ENCODE measurements around the gene MTUS2.

Gene MTUS2

DNA sequence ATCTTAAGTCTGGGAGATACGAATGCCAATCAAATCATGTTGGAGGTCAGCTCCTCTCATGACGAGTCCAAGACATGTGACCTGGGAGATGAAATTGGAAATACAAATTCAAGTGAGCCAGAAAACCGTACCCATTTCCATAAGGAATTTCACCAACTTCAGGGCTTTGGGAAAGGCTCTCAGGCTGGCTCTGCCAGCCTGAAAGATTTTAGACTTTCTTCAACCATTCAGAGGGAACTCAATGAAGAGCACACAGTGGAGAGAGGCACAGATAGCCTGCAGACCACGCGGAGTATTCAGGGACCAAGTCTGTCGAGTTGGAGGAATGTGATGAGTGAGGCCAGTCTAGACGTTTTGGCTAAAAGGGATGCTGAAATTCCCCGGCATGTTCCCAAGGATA is 204.6 kb downstream of the MTUS2 start:
- DNase-seq (ENCODE audit: low read depth), result no peak

DNA sequence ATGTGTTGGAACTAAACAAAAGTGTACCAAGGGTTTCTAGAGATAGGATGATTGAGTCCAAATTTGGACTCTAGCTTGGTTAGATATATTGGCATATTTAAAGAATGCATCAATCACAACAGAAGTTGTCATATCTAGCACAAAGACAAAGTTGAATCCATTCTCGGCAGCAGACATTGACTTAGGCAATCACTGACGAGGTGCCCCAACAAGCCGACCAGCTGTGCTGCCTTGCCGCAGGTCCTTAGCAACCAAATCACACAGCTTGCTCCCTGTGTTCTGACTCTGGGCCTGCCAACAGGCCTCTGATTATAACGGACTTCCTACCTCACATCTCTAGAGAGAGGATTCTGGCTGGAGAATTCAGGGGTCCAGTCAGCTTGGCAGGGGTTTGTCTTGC is 208.7 kb downstream of the MTUS2 start:
- no peak for DNase-seq (ENCODE audit: low read depth)

DNA sequence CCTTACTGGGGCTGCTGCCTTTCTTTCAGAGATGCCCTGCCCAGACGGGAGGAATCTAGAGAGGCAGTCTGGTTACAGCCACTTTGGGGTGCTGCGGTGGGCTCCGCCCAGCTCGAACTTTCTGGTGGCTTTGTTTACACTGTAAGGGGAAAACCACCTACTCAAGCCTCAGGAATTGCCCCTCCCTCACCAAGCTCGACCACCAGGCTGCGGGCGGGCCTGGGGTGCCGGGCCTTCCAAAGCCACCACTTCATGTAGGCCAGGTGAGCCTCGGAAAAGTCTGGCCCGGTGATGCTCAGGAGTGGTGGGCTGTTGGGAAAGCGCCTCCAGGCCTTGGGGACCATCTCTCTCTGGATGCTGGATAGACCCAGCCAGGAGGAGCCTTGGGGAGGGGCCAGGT is 218.6 kb downstream of the MTUS2 start:
- no peak for DNase-seq (ENCODE audit: low read depth)

DNA sequence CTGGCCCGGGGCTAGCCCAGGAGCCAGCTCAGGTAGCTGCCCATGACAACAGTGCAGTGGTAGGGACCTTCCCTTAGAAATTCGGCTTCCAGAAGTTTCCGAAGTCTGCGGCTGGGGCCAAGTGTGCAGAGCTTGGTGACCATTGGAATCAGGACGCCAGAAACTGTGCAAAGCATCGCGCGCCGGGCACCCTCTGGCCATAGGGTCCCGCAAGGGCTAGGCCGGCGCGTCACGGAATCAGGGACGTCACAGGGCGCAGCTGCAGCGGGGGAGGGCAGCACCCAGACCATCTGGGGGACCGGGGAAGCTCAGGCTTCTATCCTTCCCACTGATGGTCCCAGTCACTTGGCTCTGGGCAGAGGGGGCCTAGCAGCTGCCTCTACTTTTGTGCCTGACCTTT is 219.1 kb downstream of the MTUS2 start:
- no peak for DNase-seq (ENCODE audit: low read depth)

DNA sequence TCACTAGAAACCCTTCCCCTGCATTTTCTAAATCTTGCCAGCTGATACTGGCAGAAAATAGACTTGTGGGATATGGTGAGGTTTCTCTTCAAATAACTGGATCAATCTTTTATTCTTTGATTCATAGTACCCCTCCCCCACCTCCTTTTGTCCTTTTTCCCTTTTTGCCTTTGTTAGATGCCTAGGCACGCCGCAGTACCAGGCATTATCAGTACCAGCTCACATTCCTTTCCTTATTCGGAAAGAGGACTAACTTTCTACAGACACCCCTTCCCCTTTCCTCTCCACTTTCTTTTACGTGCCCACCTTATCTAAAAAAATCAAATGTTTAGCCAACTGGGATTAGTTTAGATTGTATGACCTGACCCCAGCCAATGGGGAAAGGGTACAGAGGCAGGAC is 226.4 kb downstream of the MTUS2 start:
- DNase-seq (ENCODE audit: low read depth), result no peak

DNA sequence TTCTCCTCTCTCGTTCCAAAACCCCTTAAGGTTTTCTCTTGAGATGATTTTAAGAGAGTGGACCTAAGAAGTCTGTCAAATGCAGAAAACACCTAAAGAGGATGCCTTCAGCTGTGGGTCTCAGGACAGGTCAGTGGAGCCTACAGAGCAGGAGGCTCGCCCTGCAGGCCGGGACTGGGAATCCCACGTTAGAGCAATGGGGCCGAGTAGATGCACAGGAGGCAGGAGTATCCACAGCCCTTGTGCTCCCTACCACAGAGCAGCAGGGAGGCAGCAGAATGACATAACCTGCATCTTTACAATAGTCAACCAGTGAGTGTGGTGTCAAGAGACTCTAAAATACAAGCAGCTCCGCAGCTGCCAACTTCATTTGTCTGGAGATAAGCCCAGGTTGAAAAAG is 229.4 kb downstream of the MTUS2 start:
- no peak for DNase-seq (ENCODE audit: low read depth)

DNA sequence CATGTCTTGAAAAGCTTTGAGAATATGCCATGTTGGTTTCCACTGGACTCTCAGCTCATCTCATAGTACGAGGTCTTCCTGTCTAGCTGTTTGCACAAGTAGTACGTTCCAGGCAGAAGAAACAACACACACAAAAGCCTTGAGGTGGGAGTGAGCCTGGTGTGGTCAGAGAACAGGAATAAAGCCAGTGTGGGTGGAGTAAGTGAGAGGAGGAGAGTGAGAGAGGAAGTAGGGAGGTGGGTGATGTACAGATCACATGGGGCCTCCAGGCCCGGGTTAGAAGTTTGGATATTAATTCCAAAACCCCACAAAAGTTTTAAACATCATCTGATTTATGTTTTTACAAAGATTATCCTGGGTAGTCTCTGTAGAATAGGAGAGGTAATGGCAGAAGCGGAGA is 230.6 kb downstream of the MTUS2 start:
- DNase-seq (ENCODE audit: low read depth), result no peak

DNA sequence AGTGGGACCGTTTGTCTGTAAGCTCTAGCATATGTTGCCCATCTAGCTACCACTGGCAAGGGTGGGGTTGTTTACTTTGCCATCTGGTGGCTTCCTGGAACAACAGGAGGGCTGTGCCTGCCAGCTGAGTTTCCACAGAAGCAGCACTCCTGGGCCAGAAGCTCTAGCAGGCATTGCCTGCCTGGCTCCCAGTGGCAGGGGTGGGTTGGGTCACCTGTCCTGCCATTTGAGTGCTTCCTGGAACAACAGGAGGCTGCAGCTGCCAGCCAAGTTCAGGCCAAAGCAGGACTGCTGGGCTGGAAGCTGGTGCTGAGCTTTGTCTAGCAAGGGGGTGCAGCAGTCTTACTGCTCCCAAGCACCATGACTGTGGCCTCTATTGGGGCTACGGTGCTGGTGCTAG is 239.7 kb downstream of the MTUS2 start:
- DNase-seq (ENCODE audit: low read depth), result no peak

DNA sequence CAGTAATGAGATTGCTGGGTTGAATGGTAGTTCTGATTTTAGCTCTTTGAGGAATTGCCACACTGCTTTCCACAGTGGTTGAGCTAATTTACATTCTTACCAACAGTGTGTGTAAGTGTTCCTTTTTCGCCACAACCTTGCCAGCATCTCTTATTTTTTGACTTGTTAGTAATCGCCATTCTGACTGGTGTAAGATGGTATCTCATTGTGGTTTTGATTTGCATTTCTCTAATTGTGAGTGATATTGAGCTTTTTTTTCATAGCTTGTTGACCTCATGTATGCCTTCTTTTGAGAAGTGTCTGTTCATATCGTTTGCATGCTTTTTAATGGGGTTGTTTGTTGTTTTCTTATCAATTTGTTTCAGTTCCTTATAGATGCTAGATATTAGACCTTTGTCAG is 245.0 kb downstream of the MTUS2 start:
- DNase-seq (ENCODE audit: low read depth), result no peak

DNA sequence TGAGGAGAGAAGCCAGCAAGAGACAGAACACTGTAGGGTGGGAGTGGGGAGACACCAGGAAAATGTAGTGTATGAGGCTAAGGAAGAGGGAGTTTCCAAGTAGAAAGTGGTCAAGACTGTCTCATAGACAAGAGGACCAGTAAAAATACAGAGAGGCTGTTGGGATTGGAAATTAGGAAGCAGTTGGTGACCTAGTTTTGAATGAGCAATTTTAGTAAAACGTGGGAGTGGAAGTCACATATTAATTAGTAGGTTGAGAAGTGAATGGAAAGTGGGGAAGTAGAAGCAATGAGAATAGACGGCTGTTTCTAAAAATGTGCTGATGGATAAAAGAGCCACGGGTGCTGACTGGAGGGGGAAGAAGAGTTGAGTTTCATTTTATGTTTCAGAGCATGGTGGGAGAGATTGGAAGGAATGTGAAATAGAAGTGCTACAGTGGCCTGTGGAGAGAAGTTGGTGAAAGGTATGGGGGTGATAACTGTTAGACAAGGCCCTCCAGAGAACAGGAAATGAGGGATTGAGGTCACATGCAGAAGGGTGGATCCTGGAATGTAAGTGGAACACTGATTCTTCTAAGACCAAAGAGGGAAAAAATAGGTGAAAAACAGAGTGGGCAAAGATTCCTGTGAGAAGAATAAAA is 247.3 kb downstream of the MTUS2 start:
- DNase-seq (ENCODE audit: low read depth), result no peak

DNA sequence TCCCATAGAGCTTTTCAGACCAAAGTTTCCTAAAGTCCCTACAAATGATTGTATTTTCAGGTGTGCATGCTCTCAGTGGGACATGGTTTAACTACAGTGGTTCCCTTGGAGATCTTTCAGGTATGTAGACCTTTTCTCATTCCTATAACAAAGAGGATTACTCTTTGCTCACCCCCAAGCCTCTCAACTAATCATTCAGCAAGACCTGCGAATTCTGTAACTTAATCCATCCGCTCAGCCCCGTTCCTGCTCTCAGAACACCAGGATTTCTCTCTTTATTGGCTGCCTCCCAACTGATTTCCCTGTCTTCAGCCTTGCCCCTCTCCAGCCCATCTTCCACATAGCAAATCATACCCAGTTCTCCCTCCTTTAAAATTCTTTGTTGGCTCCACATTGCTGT is 253.6 kb downstream of the MTUS2 start:
- no peak for DNase-seq (ENCODE audit: low read depth)

DNA sequence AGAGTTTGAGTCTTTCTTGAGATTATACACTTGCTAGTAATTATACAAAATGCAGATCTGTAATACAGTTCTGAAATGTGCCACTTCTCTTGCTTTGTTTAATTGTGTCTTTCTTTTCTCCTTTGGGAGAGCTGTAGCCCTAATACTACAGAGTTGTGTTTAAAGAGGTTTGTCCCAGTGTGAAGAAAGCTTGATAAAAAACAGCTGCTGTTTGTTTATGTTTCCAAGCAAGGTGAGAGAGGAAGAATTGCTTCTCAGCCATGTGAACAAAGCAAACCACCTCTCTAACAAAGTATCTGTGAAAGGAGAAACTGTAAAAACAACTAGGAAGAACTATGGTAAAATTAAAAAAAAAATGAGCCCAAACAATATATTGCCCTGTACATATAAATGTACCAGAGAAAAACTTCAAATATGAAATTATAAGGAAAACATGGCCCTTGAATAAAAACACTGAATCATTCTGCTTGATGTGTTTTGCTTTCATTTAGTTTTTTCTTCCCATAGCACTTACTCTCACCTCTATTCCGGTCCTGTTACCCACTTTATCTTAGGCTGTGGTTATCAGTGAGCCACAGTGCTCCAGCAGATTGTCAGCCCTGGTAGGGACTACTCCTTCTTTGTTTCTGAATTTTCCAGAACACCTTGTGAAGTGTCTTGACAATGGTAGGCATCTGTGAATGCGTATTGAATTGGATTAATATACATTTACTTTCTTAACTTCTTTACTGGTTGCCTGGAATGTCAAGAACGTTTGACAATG is 257.1 kb downstream of the MTUS2 start:
- DNase-seq (ENCODE audit: low read depth), result no peak

DNA sequence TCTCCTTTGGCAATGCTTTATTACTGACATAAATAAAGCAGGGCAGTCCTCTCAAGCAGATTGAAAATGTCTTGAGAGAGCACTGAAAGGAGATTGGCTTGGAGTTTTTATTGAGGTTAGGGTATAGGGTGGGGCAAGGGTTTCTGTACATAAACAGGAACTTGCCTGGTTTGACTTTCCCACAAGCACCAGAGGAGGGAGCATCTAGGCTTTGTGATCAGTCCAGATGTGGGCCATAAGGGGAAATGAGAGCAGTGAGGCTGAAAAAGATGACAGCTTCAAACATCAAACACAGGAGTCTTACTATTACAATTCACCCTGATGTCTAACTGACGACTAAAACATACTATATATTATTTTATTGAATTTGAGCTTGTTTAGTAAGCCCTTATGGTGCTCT is 260.9 kb downstream of the MTUS2 start:
- no peak for DNase-seq (ENCODE audit: low read depth)

DNA sequence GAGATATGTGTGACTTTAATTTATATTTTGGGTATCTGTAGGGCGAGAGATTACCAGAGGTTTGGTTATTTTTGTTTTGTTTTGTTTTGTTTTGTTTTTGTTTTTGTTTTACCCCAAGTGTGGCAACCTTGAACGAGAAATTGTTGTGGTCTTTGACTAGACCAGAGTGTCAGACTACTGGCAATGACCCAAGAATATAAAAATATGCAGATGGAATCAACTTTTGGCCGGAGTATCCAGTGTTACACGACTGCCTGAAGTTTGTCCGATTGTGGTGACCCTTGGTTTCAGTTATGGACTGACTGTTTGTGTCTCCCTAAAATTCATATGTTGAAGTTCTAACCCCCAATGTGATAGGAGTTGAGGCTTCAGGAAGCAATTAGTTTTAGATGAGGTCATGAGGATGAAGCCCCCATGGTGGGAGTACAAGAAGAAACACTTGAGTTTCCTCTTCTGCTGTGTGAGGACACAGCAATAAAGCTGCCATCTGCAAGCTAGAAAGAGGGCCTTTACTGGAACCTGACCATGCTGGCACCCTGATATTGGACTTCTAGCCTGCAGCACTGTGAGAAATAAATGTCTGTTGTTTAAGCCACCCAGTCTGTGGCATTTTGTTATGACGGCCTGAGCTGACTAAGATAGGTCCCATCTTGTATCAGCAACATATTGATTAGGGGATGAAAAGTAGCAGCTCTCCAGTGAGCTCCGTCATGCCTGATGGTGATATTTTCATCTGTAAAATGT is 261.7 kb downstream of the MTUS2 start:
- DNase-seq (ENCODE audit: low read depth), result no peak

DNA sequence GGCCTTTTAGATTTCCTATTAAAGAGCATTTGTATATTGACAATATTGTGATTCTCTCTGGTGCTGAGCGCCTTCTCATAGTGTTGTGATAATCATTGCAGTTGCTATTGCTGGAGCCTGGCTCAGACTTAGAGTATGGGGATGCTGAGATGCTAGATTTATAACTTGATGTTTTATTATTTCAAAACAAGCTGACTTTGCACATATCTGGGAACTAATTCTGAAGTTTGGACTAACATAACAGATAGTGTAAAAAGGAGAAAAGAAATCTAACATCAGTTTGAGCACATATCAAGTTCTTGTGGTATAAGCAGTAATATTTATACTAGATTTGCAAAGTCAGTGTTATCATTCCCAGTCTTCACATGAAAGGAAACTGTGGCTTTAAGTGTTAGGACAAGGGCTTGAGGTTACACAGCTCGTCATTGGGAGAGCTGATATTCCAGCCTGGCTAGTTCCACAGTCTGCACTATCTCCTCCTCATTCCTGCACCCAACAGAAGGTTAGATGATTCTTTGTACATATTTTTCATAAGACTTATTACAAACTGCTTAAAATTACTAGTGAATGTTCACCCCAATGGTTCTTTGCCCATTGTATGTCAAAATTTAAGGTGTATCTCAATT is 279.8 kb downstream of the MTUS2 start:
- DNase-seq (ENCODE audit: low read depth), result no peak

DNA sequence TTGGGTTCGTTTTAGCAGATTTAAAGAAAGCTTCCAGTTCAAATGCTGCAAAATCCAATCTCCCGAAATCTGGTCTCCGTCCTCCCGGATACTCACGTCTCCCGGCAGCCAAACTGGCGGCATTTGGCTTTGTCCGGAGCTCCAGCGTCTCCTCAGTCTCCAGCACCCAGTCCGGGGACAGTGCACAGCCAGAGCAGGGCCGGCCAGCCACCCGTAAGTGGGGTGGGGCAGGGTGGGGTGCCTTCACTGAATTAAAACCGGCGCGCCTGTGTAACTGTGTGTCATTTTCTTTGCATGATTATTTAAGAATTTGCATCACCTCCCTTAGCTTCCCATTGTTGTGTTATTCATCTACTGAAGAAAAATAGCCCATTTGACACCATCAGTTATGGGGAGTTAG is 280.6 kb downstream of the MTUS2 start:
- DNase-seq (ENCODE audit: low read depth), result no peak

DNA sequence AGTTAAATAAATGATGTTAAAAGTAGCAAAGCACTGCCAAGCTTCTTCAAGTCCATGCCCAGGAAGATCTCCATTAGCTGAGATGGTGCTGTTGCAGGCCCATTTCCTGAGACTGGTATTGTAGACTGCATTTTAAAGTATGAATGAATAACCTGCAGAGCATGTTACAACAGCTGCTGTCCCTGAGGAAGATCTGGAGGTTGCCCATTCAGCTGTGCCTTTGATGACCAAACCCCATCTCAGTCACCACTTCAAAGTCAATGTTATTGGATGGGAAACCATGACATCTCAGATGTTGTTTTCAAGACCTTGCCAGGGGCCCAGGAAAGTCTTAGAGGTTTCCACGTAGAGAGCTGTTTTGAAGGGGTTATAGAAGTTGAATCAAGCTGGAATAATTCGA is 281.3 kb downstream of the MTUS2 start:
- no peak for DNase-seq (ENCODE audit: low read depth)

DNA sequence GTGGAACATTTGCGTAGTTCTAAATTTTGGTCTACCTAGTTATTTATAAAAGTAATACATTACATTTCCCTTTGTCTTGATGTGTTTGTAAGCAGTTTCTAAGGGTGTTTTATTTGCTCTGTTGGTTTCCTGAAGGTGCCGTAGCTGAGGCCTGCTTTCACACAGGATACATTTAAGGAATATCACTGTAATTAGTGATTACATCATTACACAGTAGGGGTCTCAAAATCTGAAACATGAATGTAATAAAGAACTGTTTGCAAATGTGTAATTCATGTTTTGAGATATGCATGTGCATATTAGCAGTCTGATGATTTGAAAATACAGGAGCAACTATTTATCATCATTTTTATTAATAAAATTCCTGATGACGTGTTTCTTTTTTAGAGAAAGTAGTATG is 281.8 kb downstream of the MTUS2 start:
- no peak for DNase-seq (ENCODE audit: low read depth)

DNA sequence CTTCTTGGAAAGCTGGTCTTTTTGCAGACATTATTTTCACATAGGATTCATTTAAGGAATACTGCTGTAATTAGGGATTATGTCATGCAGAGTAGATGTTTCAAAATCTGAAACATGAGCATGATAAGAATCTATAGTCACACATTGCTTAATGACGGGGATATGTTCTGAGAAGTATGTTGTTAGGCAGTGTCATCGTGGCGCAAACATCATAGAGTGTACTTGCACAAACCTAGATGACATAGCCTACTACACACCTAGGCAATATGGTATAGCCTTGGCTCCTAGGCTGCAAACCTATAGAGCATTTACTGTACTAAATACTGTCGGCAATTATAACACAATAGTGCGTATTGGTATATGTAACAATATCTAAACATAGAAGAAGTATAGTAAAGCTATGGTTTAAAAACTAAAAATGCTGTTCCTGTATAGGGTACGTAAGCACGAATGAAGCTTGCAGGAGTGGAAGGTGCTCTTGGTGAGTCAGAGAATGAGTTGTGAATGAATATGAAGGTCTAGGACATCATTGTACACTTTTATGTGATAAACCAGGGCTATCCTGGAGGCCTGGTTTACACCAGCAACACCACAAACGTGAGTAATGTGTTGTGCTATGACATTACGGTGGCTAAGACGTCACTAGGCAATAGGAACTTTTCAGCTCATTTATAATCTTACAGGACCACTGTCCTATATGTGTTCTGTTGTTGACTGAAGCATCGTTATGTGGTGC is 283.1 kb downstream of the MTUS2 start:
- DNase-seq (ENCODE audit: low read depth), result no peak

DNA sequence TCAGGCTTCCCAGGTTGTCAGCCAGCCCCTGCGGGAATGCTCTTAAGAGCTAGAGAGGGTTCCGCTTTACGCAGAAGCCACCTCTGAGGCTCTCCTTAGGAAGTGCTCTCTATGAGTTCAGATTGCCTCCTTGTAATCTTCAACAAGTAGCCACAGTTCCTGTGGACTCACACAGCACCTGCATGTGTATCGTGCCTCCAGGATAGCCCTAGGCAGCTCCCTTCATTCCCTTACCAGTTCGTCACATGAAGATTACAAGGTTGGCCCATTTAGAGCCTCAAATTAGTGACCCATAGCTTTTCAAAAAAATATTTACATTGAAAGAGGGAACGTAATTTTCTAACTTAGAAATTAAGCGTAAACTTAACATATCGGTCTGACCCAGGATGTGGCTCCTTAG is 284.3 kb downstream of the MTUS2 start:
- no peak for DNase-seq (ENCODE audit: low read depth)

DNA sequence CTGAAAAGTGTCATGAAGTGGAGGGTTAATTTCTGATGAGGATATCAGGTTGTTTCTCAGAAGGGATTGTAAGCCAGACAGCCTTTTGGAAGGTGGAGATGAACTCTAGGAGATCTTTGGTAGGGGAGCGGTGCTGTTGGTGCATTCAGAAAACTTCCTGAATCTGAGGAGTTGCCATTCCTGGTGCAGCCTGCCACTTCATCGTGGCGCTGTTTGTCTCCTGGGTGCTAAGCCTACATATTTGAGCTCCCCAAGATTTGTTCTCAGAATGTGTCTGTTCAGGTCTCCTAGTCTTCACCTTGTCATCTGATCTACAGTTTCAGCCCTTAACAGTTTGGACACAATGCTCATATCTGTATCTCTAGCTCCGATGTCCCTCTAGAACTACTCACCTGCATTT is 285.6 kb downstream of the MTUS2 start:
- DNase-seq (ENCODE audit: low read depth), result no peak

DNA sequence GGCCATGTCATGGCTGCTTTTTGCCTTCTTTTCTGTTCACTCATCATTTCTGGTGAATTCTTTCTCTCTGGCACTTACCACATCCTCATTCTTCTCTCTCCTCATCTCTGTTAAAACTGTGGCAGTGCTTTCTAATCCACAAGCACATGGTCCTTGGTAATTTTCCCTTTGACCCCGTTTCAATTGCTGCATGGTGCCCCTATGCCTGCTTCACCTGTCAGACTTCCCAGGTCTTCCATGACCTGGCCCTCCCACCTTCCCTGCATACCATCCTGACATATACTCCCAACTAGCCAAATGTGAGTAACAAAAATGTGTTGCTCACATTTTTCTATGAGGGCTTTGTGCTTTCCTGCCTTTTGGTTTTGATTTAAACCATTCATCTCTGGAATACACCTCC is 286.5 kb downstream of the MTUS2 start:
- no peak for DNase-seq (ENCODE audit: low read depth)
